Stimulated activated naive CD4-positive, alpha-beta T cell treated with Interleukin-2 at 50 U/mL for 16 hours (primary cell): ENCODE measurements around the gene NT5C3A.
A peak's percentile ranks its signal among the peaks of the same experiment; 100 is the strongest.
"Not testable (repeated sequence)": the region's sequence is repeated elsewhere in the genome, so short reads cannot be mapped to it uniquely, and the experiment has no call there.

Experiments
- DNase-seq: peaks from one replicate; lab custom pipeline; 2025; lab: John Stamatoyannopoulos, UW

The NT5C3A gene

GRCh38 chr7:33041631-33042428 lies 20.7 kb downstream of the NT5C3A start:
- no peak for DNase-seq

- DNase-seq = peak; percentile 28
These were observed 21.6 kb downstream of the NT5C3A start for GRCh38 chr7:33040803-33041516.

- no peak for DNase-seq
These were observed 22.7 kb downstream of the NT5C3A start for GRCh38 chr7:33039903-33040292.

- no peak for DNase-seq
These were observed 23.2 kb downstream of the NT5C3A start for GRCh38 chr7:33039257-33039902.

GRCh38 chr7:33038639-33039038 lies 23.9 kb downstream of the NT5C3A start:
- no peak for DNase-seq

GRCh38 chr7:33035776-33036175 lies 26.8 kb downstream of the NT5C3A start:
- DNase-seq = no peak

GRCh38 chr7:33024189-33024757 lies 38.3 kb downstream of the NT5C3A start:
- DNase-seq = no peak

GRCh38 chr7:33012364-33012763 lies 50.2 kb downstream of the NT5C3A start:
- DNase-seq = no peak

- DNase-seq = no peak
These were observed 52.8 kb downstream of the NT5C3A start for GRCh38 chr7:33009734-33010133.

GRCh38 chr7:33005690-33006089 lies 56.9 kb downstream of the NT5C3A start:
- not testable (repeated sequence) for DNase-seq

- not testable (repeated sequence) for DNase-seq
These were observed 57.4 kb downstream of the NT5C3A start for GRCh38 chr7:33005193-33005592.

GRCh38 chr7:33004104-33004616 lies 58.4 kb downstream of the NT5C3A start:
- DNase-seq = not testable (repeated sequence)

- not testable (repeated sequence) for DNase-seq
These were observed 59.5 kb downstream of the NT5C3A start for GRCh38 chr7:33003111-33003510.

- DNase-seq = not testable (repeated sequence)
These were observed 63.2 kb downstream of the NT5C3A start for GRCh38 chr7:32999380-32999779.

GRCh38 chr7:32998361-32999171 lies 64.0 kb downstream of the NT5C3A start:
- DNase-seq = not testable (repeated sequence)

GRCh38 chr7:32997956-32998355 lies 64.6 kb downstream of the NT5C3A start:
- DNase-seq = not testable (repeated sequence)

GRCh38 chr7:32992750-32993149 lies 69.8 kb downstream of the NT5C3A start:
- DNase-seq = not testable (repeated sequence)

- DNase-seq = not testable (repeated sequence)
These were observed 70.4 kb downstream of the NT5C3A start for GRCh38 chr7:32991975-32992700.

- DNase-seq = not testable (repeated sequence)
These were observed 71.4 kb downstream of the NT5C3A start for GRCh38 chr7:32991068-32991585.

- DNase-seq = not testable (repeated sequence)
These were observed 74.4 kb downstream of the NT5C3A start for GRCh38 chr7:32988148-32988547.
